H4 (cell line): ENCODE measurements around the gene CYBA. TPM values are rescaled to one million over a fixed set of nuclear protein-coding genes. Genes with fewer than 3 reads are reported as not detected.
"Not testable (repeated sequence)": the region's sequence is repeated elsewhere in the genome, so short reads cannot be mapped to it uniquely, and the experiment has no call there.

Experiments used
- DNase-seq: peaks from one replicate; pipeline ENCODE4 v3.0.0-alpha.2; 2015; ENCODE audit warnings: low spot score
- total RNA-seq: library from RNA; depleted of rRNA; stranded (reverse); fragments of >200 nt; shearing (Covaris generic); gene quantifications from 2 replicates; pipeline ENCODE4 v1.2.3, GENCODE V29; 2014

CYBA gene
- total RNA-seq, 1 experiment from 2014 or later, result not detected

GRCh38 chr16:88686439-88687253 lies 35.8 kb upstream of the CYBA start, which contains the start of gene SNAI3:
TSS of gene SNAI3 (minus strand) at chr16:88686507. CDS start at chr16:88686406, 101 bp downstream.
- peak; percentile 47 for DNase-seq

DNA sequence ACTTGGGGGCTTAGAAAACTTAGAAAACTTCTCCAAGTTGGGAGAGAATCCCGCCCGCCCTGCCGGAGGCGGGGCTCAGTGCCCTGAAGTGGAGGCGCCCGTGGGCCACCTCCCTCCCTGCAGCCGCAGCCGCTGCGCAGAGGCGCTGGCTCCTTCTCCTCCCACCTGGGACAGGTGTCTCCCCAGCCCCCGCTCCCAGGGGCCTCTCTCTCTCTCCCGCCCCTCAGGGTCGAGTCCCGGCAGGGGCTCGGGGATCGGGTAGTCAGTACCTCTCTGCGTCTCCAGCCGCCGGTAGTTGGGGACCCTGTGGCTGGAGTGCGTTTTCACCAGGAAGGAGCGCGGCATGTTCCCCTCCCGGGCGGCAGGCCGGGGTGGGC lies 35.2 kb upstream of the CYBA start:
- no peak for DNase-seq

DNA sequence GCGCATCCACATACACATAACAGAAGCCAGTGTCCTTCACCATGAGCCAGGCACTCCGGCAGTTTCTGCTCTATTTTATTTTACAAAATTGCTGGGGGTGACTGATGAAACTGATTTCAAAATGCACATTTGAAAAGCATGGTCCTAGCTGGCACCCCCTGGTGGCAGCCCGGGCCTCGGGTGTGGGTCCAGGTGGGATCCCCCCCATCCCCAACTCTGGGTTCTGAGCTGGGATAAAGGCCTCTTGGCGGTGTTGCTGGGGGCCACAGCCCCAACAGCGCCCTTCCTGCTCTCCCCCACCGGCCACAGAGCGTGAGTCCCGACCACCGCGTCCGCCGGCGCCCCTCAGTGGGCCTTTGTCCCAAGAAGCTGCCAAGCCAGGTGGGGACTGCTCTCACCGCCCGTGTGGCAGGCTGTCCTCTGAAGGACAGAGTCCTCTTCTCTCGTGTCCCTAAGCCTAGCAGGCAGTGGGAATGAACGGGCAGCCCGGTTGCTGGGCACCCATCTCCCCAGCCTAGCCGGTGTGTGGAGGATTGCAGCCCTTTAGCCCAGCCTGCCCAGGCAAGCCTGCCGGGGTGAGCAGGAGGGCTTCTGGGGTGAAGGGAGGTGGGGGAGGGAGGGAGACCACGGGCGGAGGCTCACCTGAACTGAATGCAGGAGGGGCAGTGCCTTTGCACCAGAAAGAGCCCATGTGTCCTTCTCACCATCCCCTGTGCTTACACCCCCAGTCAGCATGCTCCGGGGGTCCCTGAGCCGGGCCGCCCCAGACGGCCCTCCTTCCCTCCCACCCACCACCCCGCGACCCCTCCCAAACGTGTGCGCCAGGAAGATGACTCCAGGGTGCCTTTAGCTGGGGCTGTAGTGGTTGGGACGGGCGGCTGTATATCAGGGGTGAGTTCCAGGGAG lies 34.6 kb upstream of the CYBA start:
- no peak for DNase-seq

DNA sequence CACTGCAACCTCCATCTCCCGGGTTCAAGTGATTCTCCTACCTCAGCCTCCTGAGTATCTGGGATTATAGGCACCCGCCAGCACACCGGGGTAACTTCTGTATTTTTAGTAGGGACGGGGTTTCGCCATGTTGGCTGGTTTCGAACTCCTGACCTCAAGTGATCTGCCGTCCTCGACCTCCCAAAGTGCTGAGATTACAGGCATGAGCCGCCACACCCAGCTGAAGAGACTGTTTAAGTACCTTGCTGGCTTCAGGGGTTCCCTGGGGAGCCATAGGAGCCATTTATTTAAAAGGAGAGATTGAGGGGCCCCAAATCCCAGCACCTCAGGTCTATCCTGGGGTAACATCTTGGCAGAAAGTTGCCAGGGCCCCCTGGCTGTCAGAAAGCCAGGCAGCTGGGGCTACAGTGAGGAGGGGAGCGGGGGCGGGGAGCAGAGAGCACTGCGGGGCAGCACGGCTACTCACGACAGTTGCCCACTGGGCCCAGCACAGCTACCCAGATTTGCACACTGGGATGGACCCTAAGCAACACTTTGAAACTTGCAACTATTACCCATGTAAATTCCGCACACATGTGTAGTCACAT lies 33.8 kb upstream of the CYBA start:
- no peak for DNase-seq

DNA sequence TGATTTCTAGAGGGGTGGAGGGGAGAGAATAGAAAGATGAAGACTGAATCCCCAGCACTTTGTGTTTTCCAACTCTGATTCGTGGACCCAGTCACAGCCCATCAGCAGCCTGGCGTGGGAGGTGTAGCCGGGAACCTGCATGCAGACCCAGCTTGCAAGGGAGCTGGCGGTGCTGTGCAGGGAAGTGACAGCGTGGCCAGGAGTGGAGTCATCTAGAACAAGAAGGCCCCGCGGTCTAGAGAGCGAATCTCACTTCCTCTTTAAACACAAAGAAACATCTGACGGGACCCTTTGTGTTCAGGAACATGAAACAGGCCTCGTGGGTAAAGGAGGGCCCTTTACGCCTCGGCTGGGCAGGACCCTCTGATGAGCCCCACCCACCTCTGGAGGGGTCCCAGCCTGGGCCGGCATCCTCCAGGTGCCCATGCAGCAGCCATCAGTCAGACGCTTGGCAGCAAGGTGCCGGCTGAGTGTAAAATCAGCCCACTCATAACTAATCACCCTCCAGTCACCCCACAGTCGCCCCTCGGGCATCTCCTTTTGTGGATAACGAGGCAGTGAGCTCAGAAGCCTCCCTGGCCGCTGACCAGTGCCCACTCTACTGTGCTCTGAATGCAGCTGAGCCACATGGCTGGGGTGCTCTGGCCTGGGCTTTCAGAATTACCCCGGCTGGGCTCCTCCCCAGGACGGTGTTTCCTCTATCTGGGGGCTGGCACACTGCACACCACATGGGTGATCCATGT lies 31.0 kb upstream of the CYBA start:
- no peak for DNase-seq

- no peak for DNase-seq
Measured at GRCh38 chr16:88681084-88681680, 30.3 kb upstream of the CYBA start.

GRCh38 chr16:88680554-88681083 lies 29.8 kb upstream of the CYBA start:
- no peak for DNase-seq

- DNase-seq, result no peak
Measured at GRCh38 chr16:88678224-88678979, 27.5 kb upstream of the CYBA start.

DNA sequence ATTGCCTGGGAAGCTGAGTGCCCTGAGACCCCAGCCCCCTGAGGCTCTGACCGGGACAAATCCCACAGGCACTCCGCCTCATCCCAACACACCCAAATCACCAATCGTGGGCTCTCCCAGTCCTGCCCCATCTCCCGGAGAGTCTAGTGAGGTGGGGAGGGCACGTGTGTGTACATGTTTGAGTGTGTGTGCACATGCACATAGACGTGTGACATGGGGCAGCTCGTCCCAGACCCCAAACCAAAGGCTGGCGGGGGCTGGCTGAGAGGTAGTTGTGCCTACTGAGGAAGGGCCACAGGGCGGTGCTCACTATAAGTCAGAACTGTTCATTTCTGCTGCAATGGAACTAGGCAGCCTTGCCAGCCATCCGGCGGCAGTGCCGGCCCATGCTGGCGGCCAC lies 26.9 kb upstream of the CYBA start:
- no peak for DNase-seq

DNA sequence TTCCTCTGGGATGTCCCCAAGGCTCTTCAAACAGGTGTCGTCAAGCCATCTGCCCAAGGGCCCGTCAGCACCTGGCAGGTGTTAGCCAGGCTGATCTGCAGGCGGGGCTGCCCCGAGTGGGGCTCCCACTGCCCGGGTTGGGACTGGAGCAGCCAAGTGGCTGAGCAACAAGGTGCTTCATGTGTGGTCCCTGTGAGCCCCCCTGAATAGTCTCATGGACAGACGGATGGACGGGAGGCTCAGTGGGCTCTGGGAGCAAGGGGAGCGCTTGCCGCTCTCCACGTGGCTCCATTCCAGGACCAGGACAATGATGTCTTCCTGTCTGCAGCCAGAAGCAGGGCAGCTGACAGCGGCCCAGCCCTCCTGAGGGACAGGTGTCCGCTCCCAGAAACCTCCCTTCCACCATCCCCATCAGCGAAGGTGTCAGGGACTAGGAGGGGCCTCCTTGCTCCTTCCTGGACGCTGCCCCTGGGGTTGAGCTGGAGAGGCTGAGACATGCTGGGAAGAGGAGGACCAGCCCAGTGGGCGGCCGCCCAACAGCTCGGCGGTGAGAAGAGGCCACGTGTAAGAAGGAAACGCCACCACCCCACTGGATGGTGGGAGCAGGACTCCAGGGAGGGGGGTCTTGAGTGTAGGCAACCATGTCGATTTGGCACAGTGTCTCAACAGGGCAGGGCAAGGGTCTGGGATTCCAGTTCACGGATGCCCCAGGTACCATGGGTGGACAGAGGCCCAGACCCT lies 25.8 kb upstream of the CYBA start:
- DNase-seq, result no peak

GRCh38 chr16:88673716-88674379 lies 23.0 kb upstream of the CYBA start:
- DNase-seq, result no peak

- DNase-seq, result no peak
Measured at GRCh38 chr16:88672776-88673175, 21.9 kb upstream of the CYBA start.

GRCh38 chr16:88671806-88672205 lies 21.0 kb upstream of the CYBA start:
- DNase-seq, result no peak

DNA sequence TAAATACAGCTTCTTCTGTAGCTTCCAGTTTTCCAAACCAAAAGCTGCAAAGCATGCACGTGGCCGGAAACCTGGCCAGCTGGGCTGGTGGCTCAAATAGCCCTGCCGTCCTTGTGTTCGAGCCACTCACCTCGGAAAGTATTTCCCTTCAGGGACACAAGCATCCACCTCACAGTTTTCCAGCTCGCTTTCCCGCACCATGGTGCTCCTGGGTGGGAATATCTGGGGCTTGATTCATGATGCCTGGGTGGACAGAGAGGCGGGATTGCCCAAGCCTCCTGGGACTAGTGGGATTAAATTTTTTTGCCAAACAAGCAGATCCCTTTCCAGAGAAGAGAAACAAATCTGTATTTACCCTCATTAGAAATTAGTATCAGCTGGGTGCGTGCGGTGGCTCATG lies 19.1 kb upstream of the CYBA start:
- DNase-seq, result no peak

DNA sequence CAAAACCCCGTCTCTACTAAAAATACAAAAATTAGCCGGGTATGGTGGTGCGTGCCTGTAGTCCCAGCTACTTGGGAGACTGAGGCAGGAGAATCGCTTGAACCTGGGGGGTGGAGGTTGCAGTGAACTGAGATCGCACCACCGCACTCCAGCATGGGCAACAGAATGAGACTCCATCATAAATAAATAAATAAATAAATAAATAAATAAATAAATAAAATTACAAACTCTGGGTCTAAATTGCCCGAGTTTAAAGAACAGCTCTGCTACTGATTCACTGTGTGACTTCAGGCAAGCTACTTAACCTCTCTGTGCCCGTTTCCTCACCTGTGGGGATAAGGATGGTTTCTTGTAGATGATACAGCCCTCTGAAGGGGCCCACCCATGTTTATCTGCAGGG lies 18.6 kb upstream of the CYBA start:
- not testable (repeated sequence) for DNase-seq

DNA sequence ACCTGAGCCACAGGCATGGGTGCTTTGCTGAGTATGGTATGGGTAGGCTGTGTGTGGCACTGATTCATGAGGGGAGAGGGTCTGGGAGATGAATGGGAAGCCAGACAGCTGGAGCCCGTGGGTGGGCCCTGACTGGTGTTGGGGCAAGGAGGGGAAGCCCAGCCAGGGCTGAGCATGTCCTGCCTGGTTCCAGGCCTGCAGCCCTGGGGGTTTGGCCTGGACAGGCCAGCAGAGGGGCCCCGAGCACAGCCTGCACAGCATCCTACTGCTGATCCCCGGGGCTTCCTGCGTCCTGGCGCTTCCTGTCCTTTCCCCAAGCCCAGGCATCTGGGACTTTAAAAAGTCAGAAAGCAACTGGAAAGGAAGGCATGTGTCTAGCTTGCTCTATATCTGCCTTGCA lies 16.6 kb upstream of the CYBA start:
- no peak for DNase-seq

- DNase-seq, result no peak
Measured at GRCh38 chr16:88665570-88665969, 14.7 kb upstream of the CYBA start.

DNA sequence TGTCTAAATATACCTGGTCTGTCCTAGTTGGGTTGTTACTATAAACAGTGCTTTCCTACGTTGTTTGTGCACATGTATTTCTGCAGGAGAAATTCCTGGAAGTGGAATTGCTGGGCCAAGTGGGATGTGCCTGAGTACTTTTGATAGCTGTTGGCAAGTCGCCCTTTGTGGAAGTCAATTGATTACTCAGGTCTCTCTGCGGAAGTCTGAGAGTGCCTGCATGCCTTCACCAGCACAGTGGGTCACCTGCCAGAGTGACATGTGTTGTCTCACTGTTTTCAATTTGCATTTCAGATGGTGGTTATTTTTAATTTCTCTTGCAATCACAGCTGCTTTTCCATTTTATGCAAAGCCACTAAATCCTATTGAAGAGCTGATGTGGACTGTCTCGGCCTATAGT lies 14.3 kb upstream of the CYBA start:
- no peak for DNase-seq
